ES-I3 (cell line): Measurements from ENCODE around the gene SERPINB11.
"Not testable (repeated sequence)": the region's sequence is repeated elsewhere in the genome, so short reads cannot be mapped to it uniquely, and the experiment has no call there.

ENCODE experiments used
- H3K36me3 ChIP-seq: 2 replicates; pipeline ENCODE4 v1.6.1; 2013; ENCODE audit warnings: mild to moderate bottlenecking, low read length, control low read depth, moderate library complexity; ENCODE audit not compliant: insufficient read depth
- H3K4me1 ChIP-seq: 2 replicates; pipeline ENCODE4 v1.6.1; 2013; ENCODE audit warnings: mild to moderate bottlenecking, control low read depth, low read length; ENCODE audit not compliant: insufficient read depth
- H3K9ac ChIP-seq: 2 replicates; pipeline ENCODE4 v1.6.1; 2013; ENCODE audit warnings: low read depth, mild to moderate bottlenecking, low read length, moderate library complexity
- H3K9me3 ChIP-seq: 2 replicates; pipeline ENCODE4 v1.6.1; 2013; ENCODE audit warnings: mild to moderate bottlenecking, low read length, moderate library complexity; ENCODE audit not compliant: control insufficient read depth, insufficient read depth

The SERPINB11 gene

DNA sequence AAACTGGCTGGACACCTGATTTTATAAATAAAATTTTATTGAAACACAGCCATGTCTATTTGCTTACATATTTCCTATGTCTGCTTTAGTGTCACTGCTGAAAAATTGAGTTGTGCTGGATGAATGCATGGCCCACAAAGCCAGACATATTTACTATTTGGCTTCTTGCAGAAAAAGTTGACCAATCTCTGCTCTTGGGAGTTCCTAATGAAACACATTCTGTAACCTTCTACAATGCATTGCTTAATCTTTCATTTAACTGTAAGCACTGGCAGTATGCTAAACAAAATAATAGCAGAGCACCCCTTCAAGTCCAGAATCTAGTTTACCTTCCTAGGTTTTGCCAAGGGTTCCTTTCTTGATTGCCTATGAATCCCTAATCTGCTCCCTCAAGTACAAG, 54.8 kb downstream of the SERPINB11 start:
- Histone ChIP-seq H3K4me1 (no peaks in the 10 kb centered on the region), H3K36me3 (no peaks in the 10 kb centered on the region), H3K9ac (no peak overlapping the region), H3K9me3 (peaks cover 9% of the 10 kb centered on the region)

DNA sequence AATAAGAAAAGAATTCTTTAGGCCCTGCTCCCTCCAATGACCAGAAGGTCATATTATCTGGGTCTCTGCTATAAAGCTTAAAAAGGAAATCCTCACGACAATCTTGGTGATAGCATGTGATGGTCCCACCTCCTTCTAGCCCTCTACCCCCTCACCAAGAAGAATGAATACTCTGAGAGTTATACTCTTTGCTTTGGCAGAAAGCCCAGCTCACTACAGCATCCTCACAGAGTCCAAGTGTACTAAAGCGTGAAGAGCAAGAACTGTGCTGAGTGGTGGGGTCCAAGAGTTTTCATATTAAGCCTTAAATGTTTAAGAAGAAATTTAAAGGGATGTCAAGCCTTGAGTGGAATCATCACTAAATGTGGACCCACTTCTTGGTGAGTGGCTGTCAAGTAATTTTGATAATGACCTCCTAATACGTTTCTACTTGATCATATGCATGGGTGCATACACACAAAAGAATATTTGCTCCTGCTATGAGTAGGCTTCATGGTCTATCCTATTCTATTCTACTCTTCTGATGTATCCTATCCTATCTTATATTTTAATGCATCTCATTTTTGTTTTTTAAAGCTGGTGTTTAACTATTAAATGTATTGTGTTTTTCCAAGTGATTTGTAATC, 56.0 kb downstream of the SERPINB11 start:
- Histone ChIP-seq H3K9ac (no peak overlapping the region), H3K36me3 (no peaks in the 10 kb centered on the region), H3K9me3 (peaks cover 9% of the 10 kb centered on the region), H3K4me1 (no peaks in the 10 kb centered on the region)

DNA sequence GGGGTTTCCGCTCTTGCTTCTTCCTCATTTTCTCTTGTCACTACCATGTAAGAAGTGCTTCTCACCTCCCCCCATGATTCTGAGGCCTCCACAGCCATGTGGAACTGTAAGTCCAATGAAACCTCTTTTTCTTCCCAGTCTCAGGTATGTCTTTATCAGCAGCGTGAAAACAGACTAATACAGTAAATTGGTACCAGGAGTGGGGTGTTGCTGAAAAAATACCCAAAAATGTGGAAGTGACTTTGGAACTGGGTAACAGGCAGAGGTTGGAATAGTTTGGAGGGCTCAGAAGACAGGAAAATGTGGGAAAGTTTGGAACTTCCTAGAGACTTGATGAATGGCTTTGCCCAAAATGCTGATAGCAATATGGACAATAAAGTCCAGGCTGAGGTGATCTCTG, 57.0 kb downstream of the SERPINB11 start:
- H3K9me3 ChIP-seq, H3K4me1 ChIP-seq, H3K9ac ChIP-seq, H3K36me3 ChIP-seq: not testable (repeated sequence)

DNA sequence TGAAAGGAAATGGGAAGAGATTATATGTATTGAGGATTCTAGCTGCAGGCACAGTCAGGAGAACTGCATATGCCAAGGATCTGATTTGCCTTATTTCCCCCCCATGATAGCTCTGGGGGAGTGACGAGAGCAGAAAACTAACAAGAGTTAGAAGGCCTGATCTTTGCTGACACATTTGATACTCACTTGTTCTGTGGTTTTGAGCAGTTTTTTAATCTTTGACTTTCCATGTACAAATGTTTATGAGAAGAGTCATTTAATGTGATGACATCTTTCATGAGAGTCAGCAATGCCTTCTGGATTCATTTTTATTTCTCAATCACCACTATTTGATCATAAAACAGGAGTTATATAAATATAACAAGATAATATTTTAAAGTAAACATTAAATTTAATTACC, 59.8 kb downstream of the SERPINB11 start:
- no peaks in the 10 kb centered on the region for H3K36me3 ChIP-seq
- no peaks in the 10 kb centered on the region for H3K4me1 ChIP-seq
- peaks cover 9% of the 10 kb centered on the region for H3K9me3 ChIP-seq
- no peak overlapping the region for H3K9ac ChIP-seq

DNA sequence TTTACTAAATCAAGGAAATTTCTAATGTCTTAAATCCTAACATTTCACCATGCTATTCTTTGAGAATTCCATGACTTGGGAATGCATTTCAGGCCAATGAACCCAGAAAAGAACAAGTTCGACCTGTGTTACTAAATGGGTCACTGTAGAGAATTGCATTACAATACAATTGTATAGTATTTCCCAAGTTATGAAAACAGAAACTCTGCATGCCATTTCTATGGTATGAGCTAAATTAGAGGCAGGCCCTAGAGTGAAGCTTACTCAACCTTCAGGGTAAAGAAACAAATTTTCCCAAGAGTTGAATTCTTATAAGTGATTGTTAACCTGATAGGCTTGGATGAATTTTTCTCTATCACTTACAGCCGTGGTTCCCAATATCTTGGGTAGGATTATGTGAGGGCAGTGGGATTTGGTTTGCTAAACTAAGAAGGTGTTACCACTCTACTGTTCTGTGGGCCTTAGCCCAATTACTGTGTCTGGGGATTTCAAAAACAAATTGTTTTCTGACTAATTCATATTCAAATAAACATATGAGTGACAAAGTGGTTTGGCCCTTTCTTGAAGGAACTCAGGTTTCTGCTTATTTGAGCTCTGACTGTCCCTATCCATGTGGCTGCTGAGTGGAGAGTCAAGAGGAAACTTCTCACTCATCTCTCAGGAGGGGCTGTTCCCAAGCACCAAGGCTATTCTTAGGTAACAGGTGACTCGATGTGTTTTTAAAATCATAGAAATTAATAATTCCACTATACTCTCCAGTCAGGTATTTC, 61.3 kb downstream of the SERPINB11 start:
- Histone ChIP-seq H3K9ac (no peak overlapping the region), H3K36me3 (no peaks in the 10 kb centered on the region), H3K4me1 (no peaks in the 10 kb centered on the region), H3K9me3 (peaks cover 9% of the 10 kb centered on the region)

DNA sequence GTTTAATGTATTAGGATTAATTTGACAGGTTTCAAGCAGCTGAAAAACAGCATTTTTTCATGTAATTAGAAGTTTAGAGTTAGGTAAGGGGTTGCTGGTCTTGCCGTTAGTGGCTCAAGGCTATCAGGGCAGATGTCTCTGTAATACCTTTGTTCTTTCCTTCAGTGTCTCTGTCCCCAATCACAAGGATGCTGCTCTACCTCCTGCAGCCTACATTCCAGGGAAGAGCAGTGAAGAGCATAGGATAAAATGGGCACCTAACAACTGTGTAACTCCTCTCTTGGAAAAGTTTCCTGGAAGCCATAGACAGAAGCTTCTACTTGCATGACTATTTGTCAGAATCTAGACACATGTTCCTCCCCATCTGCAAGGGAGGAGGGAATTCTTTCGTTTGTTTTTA, 63.1 kb downstream of the SERPINB11 start:
- Histone ChIP-seq H3K36me3 (no peaks in the 10 kb centered on the region), H3K4me1 (no peaks in the 10 kb centered on the region), H3K9ac (no peak overlapping the region), H3K9me3 (peaks cover 2% of the 10 kb centered on the region; the same call in 1 of the 2 replicates)
